Neural cell (in vitro differentiated cells): Measurements from ENCODE around the gene GOLGA6C.

Experiments used
- MXI1 ChIP-seq: fragments of 450-650 bp; conservative IDR thresholded peaks from 2 replicates; pipeline ENCODE4 v1.6.1; 2014; ENCODE audit warnings: antibody characterized with exemption, mild to moderate bottlenecking; ENCODE audit not compliant: poor library complexity, severe bottlenecking
- POLR2AphosphoS5 ChIP-seq: IDR thresholded peaks from 2 replicates; pipeline ENCODE4 v1.6.1; 2012
- REST ChIP-seq: IDR thresholded peaks from 2 replicates; pipeline ENCODE4 v1.6.1; 2012; ENCODE audit warnings: borderline replicate concordance
- TF ChIP-seq, protein P1 (sequence below): fragments of 450-650 bp; IDR thresholded peaks from 2 replicates; pipeline ENCODE4 v1.5.1; 2014; ENCODE audit warnings: antibody characterized with exemption, mild to moderate bottlenecking, moderate library complexity; ENCODE audit not compliant: poor library complexity, severe bottlenecking

GRCh38 chr15:75223688-75224087 lies 34.4 kb upstream of the GOLGA6C start:
- no peak for TF ChIP-seq POLR2AphosphoS5
- TF ChIP-seq, protein P1, sequence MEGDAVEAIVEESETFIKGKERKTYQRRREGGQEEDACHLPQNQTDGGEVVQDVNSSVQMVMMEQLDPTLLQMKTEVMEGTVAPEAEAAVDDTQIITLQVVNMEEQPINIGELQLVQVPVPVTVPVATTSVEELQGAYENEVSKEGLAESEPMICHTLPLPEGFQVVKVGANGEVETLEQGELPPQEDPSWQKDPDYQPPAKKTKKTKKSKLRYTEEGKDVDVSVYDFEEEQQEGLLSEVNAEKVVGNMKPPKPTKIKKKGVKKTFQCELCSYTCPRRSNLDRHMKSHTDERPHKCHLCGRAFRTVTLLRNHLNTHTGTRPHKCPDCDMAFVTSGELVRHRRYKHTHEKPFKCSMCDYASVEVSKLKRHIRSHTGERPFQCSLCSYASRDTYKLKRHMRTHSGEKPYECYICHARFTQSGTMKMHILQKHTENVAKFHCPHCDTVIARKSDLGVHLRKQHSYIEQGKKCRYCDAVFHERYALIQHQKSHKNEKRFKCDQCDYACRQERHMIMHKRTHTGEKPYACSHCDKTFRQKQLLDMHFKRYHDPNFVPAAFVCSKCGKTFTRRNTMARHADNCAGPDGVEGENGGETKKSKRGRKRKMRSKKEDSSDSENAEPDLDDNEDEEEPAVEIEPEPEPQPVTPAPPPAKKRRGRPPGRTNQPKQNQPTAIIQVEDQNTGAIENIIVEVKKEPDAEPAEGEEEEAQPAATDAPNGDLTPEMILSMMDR = no peak
- TF ChIP-seq REST = no peak
- TF ChIP-seq MXI1 = no peak
